SU-DHL-6 (cell line): Measurements from ENCODE around the gene LNX1.

Experiments used
- CTCF ChIP-seq: fragments of 200-600 bp; sonication (generic); IDR thresholded peaks from one replicate; pipeline ENCODE4 v1.5.1; 2017; ENCODE audit warnings: antibody characterized with exemption, mild to moderate bottlenecking, low read length, moderate library complexity; ENCODE audit not compliant: insufficient read depth, poor library complexity, severe bottlenecking
- EZH2phosphoT487 ChIP-seq: fragments of 200-600 bp; sonication (generic), shearing (Covaris generic); conservative IDR thresholded peaks from 2 replicates; pipeline ENCODE4 v1.6.1; 2018; ENCODE audit warnings: mild to moderate bottlenecking, antibody characterized with exemption, low read length, moderate library complexity, mixed read lengths

DNA sequence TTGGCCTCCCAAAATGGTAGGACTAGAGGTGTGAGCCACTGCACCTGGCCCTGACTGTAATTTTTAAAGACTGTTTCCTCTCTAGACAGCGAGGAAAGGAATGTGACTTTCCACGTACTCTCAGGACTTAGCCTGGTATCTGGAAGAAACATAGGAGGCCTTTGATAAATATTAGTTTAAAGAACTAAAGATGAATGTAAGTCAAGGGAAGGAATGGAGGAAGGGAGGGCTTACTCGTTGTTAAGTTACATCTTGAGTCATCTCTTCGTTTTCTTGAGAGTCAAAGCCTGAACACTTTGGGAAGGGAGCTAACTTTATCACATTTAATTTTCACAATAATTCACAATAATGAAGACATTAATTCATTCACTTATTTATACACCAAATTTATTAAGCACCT, 7.2 kb upstream of the LNX1 start:
- TF ChIP-seq EZH2phosphoT487 (no peak), CTCF (no peak)
